Effector memory CD8-positive, alpha-beta T cell (primary cell): ENCODE results near the gene QRSL1.

Experiments
- ATAC-seq: fragments of 150-1000 bp; cut with Tn5 transposase; replicated peaks from 2 replicates; pipeline ENCODE4 v1.10.0; 2021; ENCODE audit warnings: mild to moderate bottlenecking, moderate library complexity
- DNase-seq, 3 experiments: peaks; one replicate each; pipeline ENCODE4 v3.0.0; 2021
- H3K27ac Mint-ChIP-seq, 2 donors: one replicate each; pipeline ENCODE4 v1.8.0; 2022; ENCODE audit warnings: mild to moderate bottlenecking in 2 of 2, mixed read lengths in 2 of 2, moderate library complexity in 2 of 2
- H3K27me3 Mint-ChIP-seq, 2 donors: one replicate each; pipeline ENCODE4 v1.8.0; 2022; ENCODE audit warnings: mixed read lengths in 2 of 2
- H3K36me3 Mint-ChIP-seq: one replicate; pipeline ENCODE4 v1.8.0; 2022; ENCODE audit warnings: mild to moderate bottlenecking, moderate library complexity, mixed read lengths; ENCODE audit not compliant: insufficient read depth
- H3K4me1 Mint-ChIP-seq, 2 donors: one replicate each; pipeline ENCODE4 v1.8.0; 2022; ENCODE audit warnings: low read depth in 2 of 2, mixed read lengths in 2 of 2
- H3K4me3 Mint-ChIP-seq, 2 donors: one replicate each; pipeline ENCODE4 v1.8.0; 2022; ENCODE audit warnings: mild to moderate bottlenecking in 2 of 2, mixed read lengths in 2 of 2, moderate library complexity in 2 of 2
- H3K9me3 Mint-ChIP-seq, 2 donors: one replicate each; pipeline ENCODE4 v1.8.0; 2022; ENCODE audit warnings: mixed read lengths in 2 of 2

QRSL1 gene

DNA sequence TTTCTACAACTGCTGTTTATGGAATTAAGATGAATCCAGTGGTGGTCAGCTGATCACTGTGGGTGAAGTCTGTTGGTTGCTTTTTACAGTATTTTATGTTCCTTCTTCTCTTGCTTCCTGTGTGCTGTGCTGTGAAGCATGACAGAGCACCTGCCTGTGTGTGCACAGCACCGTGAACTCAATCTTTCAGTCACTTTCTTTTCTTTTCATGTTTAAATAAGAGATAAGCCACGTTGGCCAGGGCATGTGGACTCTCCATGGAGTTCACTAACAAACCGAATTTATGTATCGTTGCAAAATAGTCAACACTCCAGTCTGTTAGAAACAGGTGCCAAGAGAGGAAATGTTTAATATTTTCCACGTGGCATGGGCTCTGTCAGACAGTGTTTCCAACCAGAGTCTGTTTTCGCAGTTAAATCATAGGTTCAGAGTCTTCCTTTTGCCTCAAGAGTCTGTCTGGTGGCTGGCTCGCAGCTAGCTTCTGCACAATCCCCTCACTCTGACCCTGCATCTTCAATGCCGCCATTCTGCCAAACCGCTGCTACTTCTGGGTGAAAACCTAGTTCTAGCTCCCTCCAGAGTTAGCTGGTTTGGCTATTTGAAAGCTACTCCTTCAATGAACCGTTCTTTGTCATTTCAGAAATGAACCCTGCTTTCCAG lies 73.2 kb downstream of the QRSL1 start:
- H3K27me3 Mint-ChIP-seq, result peaks cover 49 to 54% of the 10 kb centered on the region in 2 donors
- H3K36me3 Mint-ChIP-seq, result no peaks in the 10 kb centered on the region
- no peak overlapping the region for H3K27ac Mint-ChIP-seq
- peak; percentile 54 for ATAC-seq
- no peaks in the 10 kb centered on the region for H3K4me1 Mint-ChIP-seq
- H3K9me3 Mint-ChIP-seq, result no peaks in the 10 kb centered on the region
- H3K4me3 Mint-ChIP-seq, result no peak overlapping the region
- DNase-seq, result no peak

DNA sequence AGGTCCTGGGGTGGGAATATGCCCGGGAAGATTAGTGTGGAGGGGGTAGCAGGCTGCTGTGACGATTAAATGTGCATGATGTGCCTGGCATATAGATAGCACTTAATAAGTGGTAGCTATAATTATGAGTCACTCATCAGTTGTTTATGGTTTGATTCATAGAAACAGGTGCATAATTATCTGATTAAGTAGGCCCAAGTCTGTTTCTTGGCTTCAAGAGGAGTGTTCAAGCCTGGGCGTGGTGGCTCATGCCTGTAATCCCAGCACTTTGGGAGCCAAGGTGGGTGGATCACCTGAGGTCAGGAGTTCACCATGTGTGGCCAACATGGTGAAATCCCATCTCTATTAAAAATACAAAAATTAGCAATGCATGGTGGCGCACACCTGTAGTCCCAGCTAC lies 74.9 kb downstream of the QRSL1 start:
- Mint-ChIP-seq H3K4me1 (no peaks in the 10 kb centered on the region), H3K4me3 (no peak overlapping the region), H3K36me3 (no peaks in the 10 kb centered on the region), H3K9me3 (no peaks in the 10 kb centered on the region), H3K27me3 (peaks cover 49 to 54% of the 10 kb centered on the region in 2 donors), H3K27ac (no peak overlapping the region)
- ATAC-seq (no peak), DNase-seq (no peak)

DNA sequence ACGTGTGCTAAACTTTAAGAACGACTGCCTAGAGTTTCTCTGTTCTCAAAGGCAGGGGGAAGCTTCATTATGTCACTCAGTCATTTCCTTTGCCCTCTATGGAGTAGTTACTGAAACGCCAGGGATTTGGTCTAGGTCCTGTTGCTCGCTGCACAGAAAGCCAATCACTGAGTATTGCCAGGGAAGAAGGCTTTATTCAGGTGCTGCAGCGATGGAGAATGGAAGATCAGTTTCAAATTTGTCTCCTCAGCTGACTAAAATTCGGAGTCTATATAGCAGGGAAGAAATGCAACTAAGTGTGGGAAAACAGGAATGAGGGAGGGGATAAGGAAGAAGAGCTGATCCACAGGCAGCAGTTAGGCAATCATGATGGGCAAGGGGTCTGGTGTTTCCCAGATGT lies 75.8 kb downstream of the QRSL1 start:
- peaks cover 41 to 51% of the 10 kb centered on the region in 2 donors for H3K27me3 Mint-ChIP-seq
- no peaks in the 10 kb centered on the region for H3K36me3 Mint-ChIP-seq
- ATAC-seq, result no peak
- H3K4me3 Mint-ChIP-seq, result no peak overlapping the region
- H3K27ac Mint-ChIP-seq, result no peak overlapping the region
- no peak for DNase-seq
- no peaks in the 10 kb centered on the region for H3K9me3 Mint-ChIP-seq
- H3K4me1 Mint-ChIP-seq, result no peaks in the 10 kb centered on the region

- DNase-seq (no peak), ATAC-seq (no peak)
- Mint-ChIP-seq H3K4me1 (no peaks in the 10 kb centered on the region), H3K36me3 (no peaks in the 10 kb centered on the region), H3K9me3 (no peaks in the 10 kb centered on the region), H3K4me3 (no peak overlapping the region), H3K27me3 (peaks cover 32 to 51% of the 10 kb centered on the region in 2 donors), H3K27ac (no peak overlapping the region)
Measured at GRCh38 chr6:106710580-106710979, 81.2 kb downstream of the QRSL1 start.

DNA sequence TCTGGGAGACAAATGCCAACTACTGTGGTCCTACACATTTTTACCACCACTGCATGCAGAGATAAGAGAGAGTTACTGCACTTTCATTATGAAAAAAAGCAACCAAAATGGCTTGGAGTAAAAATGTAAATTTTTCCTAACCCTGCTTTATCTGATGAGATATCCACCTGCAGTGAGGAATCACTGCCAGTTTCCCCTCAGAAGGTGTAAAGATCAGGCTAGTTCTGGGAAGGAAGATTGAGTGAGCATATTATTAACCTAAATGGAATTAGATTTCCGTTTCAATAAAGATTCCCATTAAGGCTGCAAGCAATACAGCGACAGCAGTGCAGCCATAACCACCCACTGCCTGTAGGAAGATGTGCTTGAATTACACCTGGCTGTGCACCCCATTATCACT lies 84.9 kb downstream of the QRSL1 start:
- Mint-ChIP-seq H3K9me3 (no peaks in the 10 kb centered on the region), H3K4me1 (peaks cover 0 to 2% of the 10 kb centered on the region in 2 donors), H3K36me3 (no peaks in the 10 kb centered on the region), H3K4me3 (no peak overlapping the region), H3K27ac (no peak overlapping the region), H3K27me3 (peaks cover 43 to 70% of the 10 kb centered on the region in 2 donors)
- DNase-seq (no peak), ATAC-seq (no peak)

DNA sequence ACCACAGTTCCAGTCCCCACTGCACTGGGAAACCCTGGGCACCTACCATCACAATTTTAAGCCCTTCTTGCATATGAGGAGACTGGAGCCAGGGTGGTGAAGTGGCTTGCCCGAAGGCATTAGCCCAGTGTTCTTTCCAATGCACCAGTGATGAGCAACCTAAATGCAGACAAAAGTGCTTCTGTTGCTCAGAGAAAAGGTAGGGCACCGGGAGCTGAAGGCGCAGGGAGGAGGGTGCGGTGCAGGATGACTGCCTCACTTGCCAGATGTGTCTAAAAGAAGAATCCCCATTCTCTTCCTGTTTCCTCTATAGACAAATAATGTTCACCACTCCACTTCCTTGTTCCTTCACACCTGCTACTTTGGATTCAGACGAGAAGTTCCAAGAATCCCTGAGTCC lies 86.5 kb downstream of the QRSL1 start:
- Mint-ChIP-seq H3K4me1 (peaks cover 0 to 2% of the 10 kb centered on the region in 2 donors), H3K9me3 (no peaks in the 10 kb centered on the region), H3K27me3 (peaks cover 43 to 63% of the 10 kb centered on the region in 2 donors), H3K27ac (no peak overlapping the region), H3K36me3 (no peaks in the 10 kb centered on the region), H3K4me3 (no peak overlapping the region)
- ATAC-seq (no peak), DNase-seq (no peak)

- no peaks in the 10 kb centered on the region for H3K36me3 Mint-ChIP-seq
- peaks cover 37 to 53% of the 10 kb centered on the region in 2 donors for H3K27me3 Mint-ChIP-seq
- no peak overlapping the region for H3K27ac Mint-ChIP-seq
- H3K4me3 Mint-ChIP-seq, result no peak overlapping the region
- H3K4me1 Mint-ChIP-seq, result peaks cover 0 to 2% of the 10 kb centered on the region in 2 donors
- ATAC-seq (no peak), DNase-seq (no peak)
- H3K9me3 Mint-ChIP-seq, result no peaks in the 10 kb centered on the region
Measured at GRCh38 chr6:106716966-106717365, 87.6 kb downstream of the QRSL1 start.
